B cell (primary cell): ENCODE data around the gene CDC42EP2. TPM values are rescaled to one million over a fixed set of nuclear protein-coding genes. Genes with fewer than 3 reads are reported as not detected.

Source experiments
- ATAC-seq: fragments of 200-7000 bp; cut with Tn5 transposase; one replicate; pipeline ENCODE4 v1.10.0; 2021; ENCODE audit warnings: low read depth, mild to moderate bottlenecking, moderate number of reproducible peaks, moderate library complexity
- CTCF ChIA-PET: fragments of 350-600 bp; sonication (Branson Sonifier 250); formaldehyde crosslinking; loops from one replicate; lab custom pipeline; 2021; ENCODE audit warnings: antibody characterized with exemption, inconsistent platforms; lab: Charles Lee
- POLR2A ChIA-PET: fragments of 350-600 bp; sonication (Branson Sonifier 250); formaldehyde crosslinking; loops from one replicate; lab custom pipeline; 2021; ENCODE audit warnings: antibody characterized with exemption; lab: Charles Lee
- DNase-seq: peaks from one replicate; pipeline ENCODE4 v3.0.0; 2013
- H2AFZ ChIP-seq: 2 replicates; pipeline ENCODE4 v1.6.1; 2012; ENCODE audit warnings: mild to moderate bottlenecking, low read depth, low read length; ENCODE audit not compliant: insufficient read depth, poor library complexity, severe bottlenecking
- H3K27ac ChIP-seq, 2 donors: 1 replicate in 1 of 2; 2 replicates in 1 of 2; pipeline ENCODE4 v1.5.1; 2012 to 2013; ENCODE audit warnings: low read length in 2 of 2, mild to moderate bottlenecking in 2 of 2, moderate library complexity in 1 of 2
- H3K27me3 ChIP-seq, 4 experiments: fragments of 200-600 bp in 1 of 4; sonication (generic) in 1 of 4; replicated peaks in 1 of 4; 1 replicate in 2 of 4; 2 replicates in 2 of 4; pipeline versions ENCODE4 v1.6.1 to v1.7.0; 2013 to 2016; ENCODE audit warnings: low read length in 3 of 4, mild to moderate bottlenecking in 2 of 4, mixed read lengths in 1 of 4, moderate library complexity in 1 of 4; ENCODE audit not compliant: insufficient read depth in 4 of 4, control insufficient read depth in 3 of 4; ENCODE audit errors: control extremely low read depth in 1 of 4
- H3K36me3 ChIP-seq, 2 experiments: replicated peaks in 1 of 2; 1 replicate in 1 of 2; 2 replicates in 1 of 2; pipeline versions ENCODE4 v1.6.1 to v1.7.1; 2013; ENCODE audit warnings: low read length in 1 of 2; ENCODE audit not compliant: insufficient read depth in 2 of 2, control insufficient read depth in 1 of 2; ENCODE audit errors: control extremely low read depth in 1 of 2, extremely low read depth in 1 of 2
- H3K4me1 ChIP-seq, 2 donors: fragments of 200-600 bp in 1 of 2; sonication (generic) in 1 of 2; 1 replicate in 1 of 2; 2 replicates in 1 of 2; pipeline versions ENCODE4 v1.5.1 to v1.6.1; 2013 to 2017; ENCODE audit warnings: low read length in 2 of 2; ENCODE audit not compliant: control insufficient read depth in 2 of 2, insufficient read depth in 2 of 2
- H3K4me2 ChIP-seq: replicated peaks from 2 replicates; pipeline ENCODE3; 2012; ENCODE audit warnings: mild to moderate bottlenecking, low read depth, low read length; ENCODE audit not compliant: poor library complexity, severe bottlenecking
- H3K4me3 ChIP-seq, 5 experiments: fragments of 200-600 bp in 1 of 5; sonication (generic) in 1 of 5; 1 replicate in 3 of 5; 2 replicates in 2 of 5; pipeline versions ENCODE4 v1.5.1 to v1.7.0; 2011 to 2016; ENCODE audit warnings: low read length in 4 of 5, mild to moderate bottlenecking in 4 of 5, low read depth in 2 of 5, control low read depth in 1 of 5, moderate library complexity in 1 of 5; ENCODE audit not compliant: insufficient read depth in 1 of 5; ENCODE audit errors: control extremely low read depth in 1 of 5, extremely low read depth in 1 of 5
- H3K79me2 ChIP-seq: fragments of 200-600 bp; sonication (generic); one replicate; pipeline ENCODE4 v1.6.0; 2016; ENCODE audit warnings: low read length; ENCODE audit not compliant: control insufficient read depth, insufficient read depth
- H3K9ac ChIP-seq: fragments of 200-600 bp; sonication (generic); 2 replicates; pipeline ENCODE4 v1.6.1; 2017; ENCODE audit warnings: mild to moderate bottlenecking, low read length, moderate library complexity
- H3K9me3 ChIP-seq, 3 donors: one replicate each; pipeline versions ENCODE4 v1.6.1 to v1.7.1; 2013; ENCODE audit warnings: low read length in 2 of 3; ENCODE audit not compliant: control insufficient read depth in 2 of 3, insufficient read depth in 1 of 3; ENCODE audit errors: control extremely low read depth in 1 of 3
- H4K20me1 ChIP-seq: 2 replicates; pipeline ENCODE4 v1.6.0; 2012; ENCODE audit warnings: mild to moderate bottlenecking, low read length; ENCODE audit not compliant: insufficient read depth, control insufficient read depth, poor library complexity, severe bottlenecking
- H3K27ac Mint-ChIP-seq: one replicate; pipeline ENCODE4 v1.8.0; 2021; ENCODE audit warnings: mixed read lengths
- H3K27me3 Mint-ChIP-seq: one replicate; pipeline ENCODE4 v1.8.0; 2021; ENCODE audit warnings: mixed read lengths
- H3K4me1 Mint-ChIP-seq: one replicate; pipeline ENCODE4 v1.8.0; 2021; ENCODE audit warnings: mixed read lengths
- H3K4me3 Mint-ChIP-seq: one replicate; pipeline ENCODE4 v1.8.0; 2021; ENCODE audit warnings: mixed read lengths
- H3K9me3 Mint-ChIP-seq: one replicate; pipeline ENCODE4 v1.8.0; 2022; ENCODE audit warnings: mixed read lengths; ENCODE audit not compliant: insufficient read depth
- EZH2 ChIP-seq: IDR thresholded peaks from 2 replicates; pipeline ENCODE4 v1.6.1; 2012; ENCODE audit warnings: borderline replicate concordance, low read depth, mild to moderate bottlenecking, moderate library complexity, low read length; ENCODE audit not compliant: insufficient read depth, poor library complexity, severe bottlenecking
- WGBS: methylation state at CpG from one replicate; pipeline ENCODE4 v1.1.5; 2013; ENCODE audit warnings: missing lambda C conversion rate; ENCODE audit not compliant: insufficient coverage; 5-methylcytosine and 5-hydroxymethylcytosine counted together
- intact Hi-C: fragments of 100-400 bp; cut with micrococcal nuclease; formaldehyde crosslinking; loops from one replicate; pipeline ENCODE4 v1.10.0; 2022
- polyA plus RNA-seq: library from polyadenylated mRNA; depleted of rRNA; stranded (reverse); fragments of >200 nt; gene quantifications from 2 replicates; pipeline ENCODE4 v1.2.3, GENCODE V29; 2012
- total RNA-seq, 2 donors: library from RNA; stranded (reverse); fragments of 120-200 nt in 1 of 2; gene quantifications; 1 replicate in 1 of 2; 2 replicates in 1 of 2; pipeline versions ENCODE4 v1.2.3 to v1.2.4, GENCODE V29; 2013 to 2022
- TF ChIP-seq, protein P1 (sequence below): fragments of 200-600 bp; IDR thresholded peaks from one replicate; pipeline ENCODE4 v1.8.0; 2022; ENCODE audit warnings: antibody characterized with exemption, mild to moderate bottlenecking

CDC42EP2 gene
- total and polyA plus RNA-seq, 2 donors (not counting 1 experiment from before 2014, with no cell fraction given) = 0.69 to 1.1 TPM

GRCh38 chr11:65366340-65366773, 51.7 kb downstream of the CDC42EP2 start:
- Histone ChIP-seq H3K4me3 (no peak overlapping the region), H3K36me3 (no peaks in the 10 kb centered on the region), H3K79me2 (peaks cover 17% of the 10 kb centered on the region), H4K20me1 (no peaks in the 10 kb centered on the region), H3K9ac (no peak overlapping the region), H3K27me3 (no peaks in the 10 kb centered on the region), H2AFZ (no peak overlapping the region), H3K9me3 (no peaks in the 10 kb centered on the region), H3K27ac (no peak overlapping the region), H3K4me1 (peaks cover 17 to 33% of the 10 kb centered on the region in 2 donors), H3K4me2 (peak overlapping the region; percentile 6)
- Mint-ChIP-seq H3K27ac (no peak overlapping the region), H3K4me3 (no peak overlapping the region), H3K4me1 (peaks cover 21% of the 10 kb centered on the region), H3K27me3 (no peaks in the 10 kb centered on the region), H3K9me3 (no peaks in the 10 kb centered on the region)
- ChIA-PET CTCF (interaction anchor here (0.6 to 7.4 kb wide), 6 partner anchors 51 to 301 kb away, joined by 3 to 82 read pairs (median 6); no protein-coding TSS in a partner anchor), POLR2A (no interaction called here)
- no CpG with 5 or more reads among the region's 4 CpGs for WGBS
- no peak for TF ChIP-seq EZH2
- TF ChIP-seq, protein P1, sequence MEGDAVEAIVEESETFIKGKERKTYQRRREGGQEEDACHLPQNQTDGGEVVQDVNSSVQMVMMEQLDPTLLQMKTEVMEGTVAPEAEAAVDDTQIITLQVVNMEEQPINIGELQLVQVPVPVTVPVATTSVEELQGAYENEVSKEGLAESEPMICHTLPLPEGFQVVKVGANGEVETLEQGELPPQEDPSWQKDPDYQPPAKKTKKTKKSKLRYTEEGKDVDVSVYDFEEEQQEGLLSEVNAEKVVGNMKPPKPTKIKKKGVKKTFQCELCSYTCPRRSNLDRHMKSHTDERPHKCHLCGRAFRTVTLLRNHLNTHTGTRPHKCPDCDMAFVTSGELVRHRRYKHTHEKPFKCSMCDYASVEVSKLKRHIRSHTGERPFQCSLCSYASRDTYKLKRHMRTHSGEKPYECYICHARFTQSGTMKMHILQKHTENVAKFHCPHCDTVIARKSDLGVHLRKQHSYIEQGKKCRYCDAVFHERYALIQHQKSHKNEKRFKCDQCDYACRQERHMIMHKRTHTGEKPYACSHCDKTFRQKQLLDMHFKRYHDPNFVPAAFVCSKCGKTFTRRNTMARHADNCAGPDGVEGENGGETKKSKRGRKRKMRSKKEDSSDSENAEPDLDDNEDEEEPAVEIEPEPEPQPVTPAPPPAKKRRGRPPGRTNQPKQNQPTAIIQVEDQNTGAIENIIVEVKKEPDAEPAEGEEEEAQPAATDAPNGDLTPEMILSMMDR = peak; percentile 81
- ATAC-seq (peak; percentile 58), DNase-seq (peak; percentile 73)
- intact Hi-C loops = loop anchor here (1.0 to 2.0 kb wide), 5 partner anchors 16 to 222 kb away; partner anchors contain the start of gene SLC25A45

DNA sequence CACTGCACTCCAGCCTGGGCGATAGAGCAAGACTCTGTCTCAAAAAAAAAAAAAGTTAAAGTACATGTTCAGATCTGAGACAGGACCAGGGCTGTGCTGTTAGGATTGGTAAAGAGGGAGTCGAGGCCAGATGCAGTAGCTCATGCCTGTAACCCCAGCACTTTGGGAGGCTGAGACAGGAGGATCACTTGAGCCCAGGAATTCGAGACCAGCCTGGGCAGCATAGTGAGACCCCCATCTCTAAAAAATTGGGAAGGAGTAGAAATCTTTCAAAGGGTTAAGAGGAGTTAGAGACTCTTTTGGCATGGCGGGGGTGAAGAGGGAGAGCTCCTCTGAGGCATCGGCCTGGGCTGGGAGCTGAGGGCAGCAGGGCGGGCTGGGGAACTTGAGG, 56.0 kb downstream of the CDC42EP2 start:
- H3K27ac ChIP-seq = no peak overlapping the region
- peaks cover 23% of the 10 kb centered on the region for H3K79me2 ChIP-seq
- TF ChIP-seq EZH2 = no peak
- TF ChIP-seq, protein P1 = no peak
- no peaks in the 10 kb centered on the region for H4K20me1 ChIP-seq
- H3K36me3 ChIP-seq = peaks cover 0 to 2% of the 10 kb centered on the region in 2 experiments
- no peak overlapping the region for H3K4me2 ChIP-seq
- ChIA-PET POLR2A (interaction anchor here (0.7 kb wide), 1 partner anchor 632 kb away, joined by 3 read pairs; no protein-coding TSS in a partner anchor), CTCF (interaction anchor here (0.6 to 7.4 kb wide), 5 partner anchors 8 to 138 kb away, joined by 3 to 82 read pairs (median 3); no protein-coding TSS in a partner anchor)
- DNase-seq (no peak), ATAC-seq (no peak)
- no peaks in the 10 kb centered on the region for H3K9me3 Mint-ChIP-seq
- no peaks in the 10 kb centered on the region for H3K9me3 ChIP-seq
- H3K4me1 ChIP-seq = peaks cover 0 to 8% of the 10 kb centered on the region in 2 donors
- 90% methylated on average over 5 of the region's 6 CpGs for WGBS
- no peak overlapping the region for H3K4me3 ChIP-seq
- no peaks in the 10 kb centered on the region for H3K27me3 Mint-ChIP-seq
- H3K4me3 Mint-ChIP-seq = no peak overlapping the region
- no peak overlapping the region for H3K9ac ChIP-seq
- H2AFZ ChIP-seq = no peak overlapping the region
- H3K4me1 Mint-ChIP-seq = peaks cover 3% of the 10 kb centered on the region
- no peaks in the 10 kb centered on the region for H3K27me3 ChIP-seq
- H3K27ac Mint-ChIP-seq = peak overlapping the region; percentile 26
- intact Hi-C loops = no loop called here

Other genes starting within 250 kb of the CDC42EP2 start
- gene CDCA5, start 230.8 kb upstream of the CDC42EP2 start, total RNA-seq = 0.78 and 1.4 TPM in 2 replicates
- gene CDCA5, start 230.8 kb upstream of the CDC42EP2 start, polyA plus RNA-seq = 1.1 and 1.3 TPM in 2 replicates
- gene ZFPL1, start 230.6 kb upstream of the CDC42EP2 start, total RNA-seq = 47.9 and 57.3 TPM in 2 replicates
- 66.7 and 79.2 TPM in 2 replicates for gene ZFPL1, start 230.6 kb upstream of the CDC42EP2 start, polyA plus RNA-seq
- 223 and 225 TPM in 2 replicates for gene VPS51, start 218.7 kb upstream of the CDC42EP2 start, total RNA-seq
- 204 and 206 TPM in 2 replicates for gene VPS51, start 218.7 kb upstream of the CDC42EP2 start, polyA plus RNA-seq
- gene TM7SF2, start 203.0 kb upstream of the CDC42EP2 start, total RNA-seq = 28.5 and 35.3 TPM in 2 replicates
- 22.8 and 23.9 TPM in 2 replicates for gene TM7SF2, start 203.0 kb upstream of the CDC42EP2 start, polyA plus RNA-seq
- gene ZNHIT2, start 197.2 kb upstream of the CDC42EP2 start, total RNA-seq = 14.1 and 14.5 TPM in 2 replicates
- 2.0 and 6.2 TPM in 2 replicates for gene ZNHIT2, start 197.2 kb upstream of the CDC42EP2 start, polyA plus RNA-seq
- gene FAU, start 192.7 kb upstream of the CDC42EP2 start, total RNA-seq = 1,288 and 1,318 TPM in 2 replicates
- 1,483 and 1,559 TPM in 2 replicates for gene FAU, start 192.7 kb upstream of the CDC42EP2 start, polyA plus RNA-seq
- gene MRPL49, start 192.5 kb upstream of the CDC42EP2 start, total RNA-seq = 48.5 and 58.5 TPM in 2 replicates
- 39.6 and 46.8 TPM in 2 replicates for gene MRPL49, start 192.5 kb upstream of the CDC42EP2 start, polyA plus RNA-seq
- gene SYVN1, start 180.3 kb upstream of the CDC42EP2 start, total RNA-seq = 187 and 188 TPM in 2 replicates
- 250 and 282 TPM in 2 replicates for gene SYVN1, start 180.3 kb upstream of the CDC42EP2 start, polyA plus RNA-seq
- gene SPDYC, start 144.6 kb upstream of the CDC42EP2 start, total RNA-seq = not detected in 2 replicates
- not detected in 2 replicates for gene SPDYC, start 144.6 kb upstream of the CDC42EP2 start, polyA plus RNA-seq
- gene CAPN1, start 132.9 kb upstream of the CDC42EP2 start, total RNA-seq = 192 and 202 TPM in 2 replicates
- 175 and 192 TPM in 2 replicates for gene CAPN1, start 132.9 kb upstream of the CDC42EP2 start, polyA plus RNA-seq
- gene POLA2, start 52.9 kb upstream of the CDC42EP2 start, total RNA-seq = 28.7 and 33.2 TPM in 2 replicates
- gene POLA2, start 52.9 kb upstream of the CDC42EP2 start, polyA plus RNA-seq = 11.0 and 13.0 TPM in 2 replicates
- gene DPF2, start 19.0 kb downstream of the CDC42EP2 start, total RNA-seq = 122 and 124 TPM in 2 replicates
- 40.9 and 66.8 TPM in 2 replicates for gene DPF2, start 19.0 kb downstream of the CDC42EP2 start, polyA plus RNA-seq
- 6.1 and 7.5 TPM in 2 replicates for gene TIGD3, start 39.9 kb downstream of the CDC42EP2 start, total RNA-seq
- 2.7 and 3.8 TPM in 2 replicates for gene TIGD3, start 39.9 kb downstream of the CDC42EP2 start, polyA plus RNA-seq
- 16.4 and 18.2 TPM in 2 replicates for gene SLC25A45, start 67.8 kb downstream of the CDC42EP2 start, total RNA-seq
- gene SLC25A45, start 67.8 kb downstream of the CDC42EP2 start, polyA plus RNA-seq = 50.8 and 80.6 TPM in 2 replicates
- 73.6 and 82.5 TPM in 2 replicates for gene FRMD8, start 71.8 kb downstream of the CDC42EP2 start, total RNA-seq
- 35.1 and 44.3 TPM in 2 replicates for gene FRMD8, start 71.8 kb downstream of the CDC42EP2 start, polyA plus RNA-seq
- 1,620 and 1,642 TPM in 2 replicates for gene NEAT1, start 107.9 kb downstream of the CDC42EP2 start, total RNA-seq
- gene NEAT1, start 107.9 kb downstream of the CDC42EP2 start, polyA plus RNA-seq = 66.7 and 127 TPM in 2 replicates
- 32,417 and 34,445 TPM in 2 replicates for gene MALAT1, start 184.2 kb downstream of the CDC42EP2 start, total RNA-seq
- gene MALAT1, start 184.2 kb downstream of the CDC42EP2 start, polyA plus RNA-seq = 461 and 646 TPM in 2 replicates
- gene SCYL1, start 210.2 kb downstream of the CDC42EP2 start, total RNA-seq = 72.3 and 85.5 TPM in 2 replicates
- 76.1 and 76.5 TPM in 2 replicates for gene SCYL1, start 210.2 kb downstream of the CDC42EP2 start, polyA plus RNA-seq
- gene LTBP3, start 243.5 kb downstream of the CDC42EP2 start, total RNA-seq = 69.0 and 69.7 TPM in 2 replicates
- gene LTBP3, start 243.5 kb downstream of the CDC42EP2 start, polyA plus RNA-seq = 65.1 and 84.8 TPM in 2 replicates